Testis (tissue), 2 donors: Measurements from ENCODE around the gene PRTG.

Experiments used
- POLR2A ChIP-seq: fragments of 450-650 bp; IDR thresholded peaks from one replicate; pipeline ENCODE4 v1.6.1; 2017; ENCODE audit warnings: antibody characterized with exemption, mild to moderate bottlenecking, moderate library complexity
- TF ChIP-seq, protein P1 (sequence below), 3 experiments: fragments of 450-650 bp in 2 of 3; fragments of 200-600 bp in 1 of 3; sonication (generic) in 1 of 3; IDR thresholded peaks; one replicate each; pipeline ENCODE4 v1.5.1; 2016 to 2019; ENCODE audit warnings: antibody characterized with exemption in 3 of 3, mild to moderate bottlenecking in 2 of 3, moderate library complexity in 1 of 3

DNA sequence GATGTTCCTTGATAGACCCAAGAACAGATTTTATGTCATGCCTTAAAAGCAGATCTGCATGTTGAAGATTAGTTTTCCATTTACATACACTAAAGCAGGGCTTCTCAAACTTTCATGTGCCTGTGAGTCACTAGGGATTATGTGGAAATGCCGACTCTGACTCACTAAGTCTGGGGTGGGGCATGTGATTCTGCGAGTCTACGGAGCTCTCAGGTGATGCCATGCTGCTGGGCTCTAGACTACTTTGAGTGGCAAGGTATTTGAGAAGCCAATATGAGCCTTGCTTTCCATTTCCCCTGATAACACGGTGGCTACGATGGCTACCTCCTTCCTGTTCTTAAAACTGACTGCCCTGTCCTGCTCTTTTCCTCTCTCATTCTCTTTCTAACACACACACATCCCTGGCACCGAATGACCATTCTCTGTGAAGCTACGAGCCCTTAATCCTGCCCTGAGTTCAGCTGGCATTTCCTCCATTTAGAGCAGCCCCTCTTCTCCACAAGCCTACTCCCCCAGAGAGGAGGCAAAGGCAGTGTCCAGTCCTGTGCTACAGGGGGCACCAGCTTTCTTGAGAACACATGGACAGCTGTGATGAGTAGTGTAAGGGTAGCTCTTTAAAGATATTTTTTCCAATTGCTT, 115.1 kb downstream of the PRTG start:
- TF ChIP-seq, protein P1, sequence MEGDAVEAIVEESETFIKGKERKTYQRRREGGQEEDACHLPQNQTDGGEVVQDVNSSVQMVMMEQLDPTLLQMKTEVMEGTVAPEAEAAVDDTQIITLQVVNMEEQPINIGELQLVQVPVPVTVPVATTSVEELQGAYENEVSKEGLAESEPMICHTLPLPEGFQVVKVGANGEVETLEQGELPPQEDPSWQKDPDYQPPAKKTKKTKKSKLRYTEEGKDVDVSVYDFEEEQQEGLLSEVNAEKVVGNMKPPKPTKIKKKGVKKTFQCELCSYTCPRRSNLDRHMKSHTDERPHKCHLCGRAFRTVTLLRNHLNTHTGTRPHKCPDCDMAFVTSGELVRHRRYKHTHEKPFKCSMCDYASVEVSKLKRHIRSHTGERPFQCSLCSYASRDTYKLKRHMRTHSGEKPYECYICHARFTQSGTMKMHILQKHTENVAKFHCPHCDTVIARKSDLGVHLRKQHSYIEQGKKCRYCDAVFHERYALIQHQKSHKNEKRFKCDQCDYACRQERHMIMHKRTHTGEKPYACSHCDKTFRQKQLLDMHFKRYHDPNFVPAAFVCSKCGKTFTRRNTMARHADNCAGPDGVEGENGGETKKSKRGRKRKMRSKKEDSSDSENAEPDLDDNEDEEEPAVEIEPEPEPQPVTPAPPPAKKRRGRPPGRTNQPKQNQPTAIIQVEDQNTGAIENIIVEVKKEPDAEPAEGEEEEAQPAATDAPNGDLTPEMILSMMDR (IDR thresholded peaks at IDR 0.05), result no peak
- TF ChIP-seq POLR2A, result no peak
